OCI-LY1 (cell line): ENCODE results near the gene C6orf163.

ENCODE experiments used
- H2AFZ ChIP-seq: fragments of 200-600 bp; sonication (generic), shearing (Covaris generic); 2 replicates; pipeline ENCODE4 v1.6.0; 2014; ENCODE audit warnings: antibody characterized with exemption, mild to moderate bottlenecking, low read length
- H3F3A ChIP-seq: fragments of 200-600 bp; sonication (generic), shearing (Covaris generic); 2 replicates; pipeline ENCODE4 v1.6.0; 2014; ENCODE audit warnings: mild to moderate bottlenecking, antibody characterized with exemption, low read length, moderate library complexity; ENCODE audit not compliant: insufficient read depth
- H3K27ac ChIP-seq: fragments of 200-600 bp; sonication (generic); 2 replicates; pipeline ENCODE4 v1.5.1; 2014; ENCODE audit warnings: low read length, mixed run types, mild to moderate bottlenecking, low read depth; ENCODE audit not compliant: poor library complexity, severe bottlenecking
- H3K27me3 ChIP-seq: fragments of 200-600 bp; sonication (generic); 2 replicates; pipeline ENCODE4 v1.6.0; 2014; ENCODE audit warnings: antibody characterized with exemption, mild to moderate bottlenecking, low read length, moderate library complexity; ENCODE audit not compliant: insufficient read depth
- H3K36me3 ChIP-seq: fragments of 200-600 bp; sonication (generic); 2 replicates; pipeline ENCODE4 v1.6.1; 2014; ENCODE audit warnings: mild to moderate bottlenecking, antibody characterized with exemption, low read length, moderate library complexity, mixed read lengths; ENCODE audit not compliant: insufficient read depth
- H3K4me1 ChIP-seq: fragments of 200-600 bp; sonication (generic); 2 replicates; pipeline ENCODE4 v1.5.1; 2014; ENCODE audit warnings: mild to moderate bottlenecking, low read length, moderate library complexity; ENCODE audit not compliant: insufficient read depth, severe bottlenecking
- H3K4me2 ChIP-seq: fragments of 200-600 bp; sonication (generic), shearing (Covaris generic); 2 replicates; pipeline ENCODE4 v1.6.1; 2014; ENCODE audit warnings: low read length
- H3K4me3 ChIP-seq: fragments of 200-600 bp; sonication (generic); 2 replicates; pipeline ENCODE4 v1.5.1; 2014; ENCODE audit warnings: low read length, low read depth, mild to moderate bottlenecking, mixed read lengths; ENCODE audit not compliant: poor library complexity, severe bottlenecking
- H3K79me2 ChIP-seq: fragments of 200-600 bp; shearing (Covaris generic); 2 replicates; pipeline ENCODE4 v1.6.1; 2016; ENCODE audit warnings: mixed run types, low read length, mixed read lengths; ENCODE audit not compliant: insufficient read depth
- H3K9ac ChIP-seq: fragments of 200-600 bp; sonication (generic), shearing (Covaris generic); 2 replicates; pipeline ENCODE4 v1.6.1; 2014; ENCODE audit warnings: mild to moderate bottlenecking, low read length, mixed read lengths
- H3K9me2 ChIP-seq: fragments of 200-600 bp; sonication (generic), shearing (Covaris generic); 2 replicates; pipeline ENCODE4 v1.6.1; 2014; ENCODE audit warnings: low read depth, mild to moderate bottlenecking, low read length, mixed read lengths
- H3K9me3 ChIP-seq: fragments of 200-600 bp; shearing (Covaris generic); 2 replicates; pipeline ENCODE4 v1.6.1; 2014; ENCODE audit warnings: low read length, mixed read lengths
- H4K20me1 ChIP-seq: fragments of 200-600 bp; sonication (generic), shearing (Covaris generic); 2 replicates; pipeline ENCODE4 v1.6.0; 2016; ENCODE audit warnings: mild to moderate bottlenecking, low read length; ENCODE audit not compliant: insufficient read depth
- CTCF ChIP-seq: fragments of 200-600 bp; sonication (generic), shearing (Covaris generic); IDR thresholded peaks from 2 replicates; pipeline ENCODE4 v1.5.1; 2017; ENCODE audit warnings: mild to moderate bottlenecking, antibody characterized with exemption, low read length, moderate library complexity, mixed read lengths
- EZH2 ChIP-seq: fragments of 200-600 bp; sonication (generic), shearing (Covaris generic); IDR thresholded peaks from 2 replicates; pipeline ENCODE4 v1.8.0; 2017; ENCODE audit warnings: borderline replicate concordance, mixed run types, mild to moderate bottlenecking, antibody characterized with exemption, low read length, moderate library complexity, mixed read lengths

C6orf163 gene

DNA sequence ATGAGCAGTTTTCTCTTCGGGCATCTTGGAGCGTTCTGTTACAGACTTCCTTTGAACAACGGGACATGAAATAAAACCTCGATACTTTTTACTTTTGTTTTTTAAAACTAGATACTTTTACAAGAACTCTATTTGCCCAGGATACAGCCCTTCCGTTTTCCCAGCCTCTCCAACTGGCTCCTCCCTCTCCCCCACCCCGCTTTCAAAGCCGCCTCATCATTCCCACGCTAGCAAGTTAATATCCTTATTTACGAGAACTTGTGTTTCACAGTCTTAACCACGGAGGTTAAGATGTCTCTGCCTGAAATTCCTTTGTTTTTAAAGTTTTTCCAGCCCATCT lies 62.9 kb downstream of the C6orf163 start:
- no peaks in the 10 kb centered on the region for H3K79me2 ChIP-seq
- H3K36me3 ChIP-seq, result no peaks in the 10 kb centered on the region
- H3K9me3 ChIP-seq, result no peaks in the 10 kb centered on the region
- no peak overlapping the region for H2AFZ ChIP-seq
- peak overlapping the region; percentile 91 for H3K4me2 ChIP-seq
- TF ChIP-seq CTCF, result no peak
- TF ChIP-seq EZH2, result no peak
- no peaks in the 10 kb centered on the region; the same call in 1 of the 2 replicates for H3F3A ChIP-seq
- H3K9me2 ChIP-seq, result no peaks in the 10 kb centered on the region
- no peak overlapping the region for H3K27ac ChIP-seq
- H3K4me1 ChIP-seq, result peaks cover 10% of the 10 kb centered on the region
- no peaks in the 10 kb centered on the region for H4K20me1 ChIP-seq
- H3K27me3 ChIP-seq, result no peaks in the 10 kb centered on the region
- H3K9ac ChIP-seq, result peak overlapping the region; percentile 41
- H3K4me3 ChIP-seq, result peak overlapping the region; percentile 74

DNA sequence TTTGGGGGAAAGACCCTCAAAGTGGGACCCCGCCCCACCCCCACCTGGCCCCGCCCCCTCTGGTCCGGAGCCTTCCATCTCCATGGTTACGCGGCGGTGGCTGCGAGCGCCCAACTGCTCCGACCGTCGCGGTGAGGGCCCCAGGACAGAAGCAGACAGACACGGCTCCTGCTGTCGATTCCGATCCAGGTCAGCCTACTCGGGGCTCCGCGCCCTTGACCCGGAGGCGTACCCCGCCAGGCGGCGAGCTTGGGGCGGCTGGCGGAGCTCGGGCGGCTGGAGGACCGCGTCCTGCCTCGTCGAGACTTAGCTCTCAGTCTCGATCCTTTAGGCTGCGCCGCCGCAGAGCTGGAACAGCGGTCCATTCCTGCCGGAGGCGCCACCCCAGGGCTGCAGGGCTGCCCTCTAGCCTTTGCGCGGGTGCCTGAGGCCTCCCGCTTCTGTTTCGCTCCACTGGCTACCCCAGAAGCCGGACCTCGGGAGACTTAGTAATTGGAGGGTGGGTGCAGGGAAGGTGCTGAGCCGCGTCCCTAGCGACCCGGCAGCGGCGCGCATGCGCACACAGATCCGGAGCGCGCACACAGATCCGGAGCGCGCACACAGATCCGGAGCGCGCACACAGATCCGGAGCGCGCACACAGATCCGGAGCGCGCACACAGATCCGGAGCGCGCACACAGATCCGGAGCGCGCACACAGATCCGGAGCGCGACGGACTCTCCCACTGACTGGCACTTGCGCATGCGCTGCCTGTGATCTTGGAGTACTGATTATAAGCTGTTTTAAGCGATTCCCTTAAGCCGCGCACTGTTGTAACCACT lies 63.5 kb downstream of the C6orf163 start, which contains the start of gene CFAP206:
CFAP206 (plus strand) TSS at position 72 of the 820 bp plus-strand sequence. CDS start 1,868 bp downstream, outside the sequence.
- Histone ChIP-seq H3K4me2 (peak within 1 kb of the TSS; percentile 91), H3K4me1 (peaks cover 10% of the 10 kb centered on the region), H3K79me2 (no peaks in the 10 kb centered on the region), H2AFZ (peak within 1 kb of the TSS; percentile 96), H3K9ac (peak within 1 kb of the TSS; percentile 73), H4K20me1 (no peaks in the 10 kb centered on the region), H3K27ac (no peak within 1 kb of the TSS), H3K36me3 (no peaks in the 10 kb centered on the region), H3K9me2 (no peaks in the 10 kb centered on the region), H3K27me3 (no peaks in the 10 kb centered on the region), H3K4me3 (peak within 1 kb of the TSS; percentile 74), H3K9me3 (no peaks in the 10 kb centered on the region), H3F3A (no peaks in the 10 kb centered on the region)
- TF ChIP-seq EZH2 (no peak), CTCF (peak; percentile 19; the same call in 1 of the 2 replicates)

GRCh38 chr6:87408721-87409155 lies 64.1 kb downstream of the C6orf163 start:
- Histone ChIP-seq H3K4me2 (peak overlapping the region; percentile 91), H3K27me3 (no peaks in the 10 kb centered on the region), H3K36me3 (no peaks in the 10 kb centered on the region), H3K9me3 (no peaks in the 10 kb centered on the region), H3K4me1 (peaks cover 10% of the 10 kb centered on the region), H3K9ac (peak overlapping the region; percentile 73), H3K79me2 (no peaks in the 10 kb centered on the region), H3K9me2 (no peaks in the 10 kb centered on the region), H3K4me3 (peak overlapping the region; percentile 74), H4K20me1 (no peaks in the 10 kb centered on the region), H3K27ac (no peak overlapping the region), H2AFZ (peak overlapping the region; percentile 96), H3F3A (no peaks in the 10 kb centered on the region)
- TF ChIP-seq CTCF, result no peak
- no peak for TF ChIP-seq EZH2
